Tongue (tissue), 2 donors: Measurements from ENCODE around the gene ITGA8. TPM values are rescaled to one million over a fixed set of nuclear protein-coding genes. Genes with fewer than 3 reads are reported as not detected.
"Not testable (repeated sequence)": the region's sequence is repeated elsewhere in the genome, so short reads cannot be mapped to it uniquely, and the experiment has no call there.

Experiments used
- DNase-seq: peaks from one replicate; pipeline ENCODE4 v3.0.0-alpha.2; 2015
- total RNA-seq: library from RNA; depleted of rRNA; stranded (reverse); fragments of >200 nt; gene quantifications from one replicate; pipeline ENCODE4 v1.2.3, GENCODE V29; 2014

The ITGA8 gene
- total RNA-seq, 1 donor from 2014 or later = 18.8 TPM

DNA sequence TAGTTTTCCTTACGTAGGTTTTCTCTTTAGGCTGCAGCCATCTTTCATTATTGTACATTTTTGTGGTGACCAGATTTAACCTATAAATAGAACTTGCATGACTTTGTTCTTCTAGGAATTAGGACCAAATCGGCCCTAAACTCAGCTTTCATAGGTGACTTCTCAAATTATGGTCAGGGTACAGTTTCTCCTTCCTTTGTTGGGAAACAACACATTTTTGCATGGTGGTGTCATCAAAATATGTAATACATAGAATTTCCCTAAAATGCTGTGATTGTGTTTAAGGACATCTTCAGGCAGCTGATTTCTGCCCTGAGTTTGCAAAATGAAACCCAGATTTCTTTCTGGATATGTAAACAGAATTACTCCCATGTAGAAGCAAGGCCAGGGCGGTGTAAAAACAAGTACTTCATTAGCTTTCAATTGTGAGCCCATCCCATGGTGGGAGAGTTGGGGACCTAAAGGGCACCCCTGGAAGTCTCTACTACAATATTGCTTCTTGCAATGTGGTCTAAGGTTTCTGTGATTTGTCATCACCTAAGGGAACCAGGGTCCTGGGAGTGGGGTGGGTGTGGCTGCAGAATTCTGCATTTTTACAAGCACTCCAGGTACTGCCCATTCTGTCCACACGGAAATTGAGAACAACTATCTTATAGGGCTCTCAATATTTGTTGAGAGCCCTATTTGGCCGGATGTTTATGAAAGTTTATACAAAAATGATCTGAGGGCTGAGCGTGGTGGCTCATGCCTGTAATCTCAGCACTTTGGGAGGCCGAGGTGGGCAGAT lies 227.7 kb downstream of the ITGA8 start:
- no peak for DNase-seq

DNA sequence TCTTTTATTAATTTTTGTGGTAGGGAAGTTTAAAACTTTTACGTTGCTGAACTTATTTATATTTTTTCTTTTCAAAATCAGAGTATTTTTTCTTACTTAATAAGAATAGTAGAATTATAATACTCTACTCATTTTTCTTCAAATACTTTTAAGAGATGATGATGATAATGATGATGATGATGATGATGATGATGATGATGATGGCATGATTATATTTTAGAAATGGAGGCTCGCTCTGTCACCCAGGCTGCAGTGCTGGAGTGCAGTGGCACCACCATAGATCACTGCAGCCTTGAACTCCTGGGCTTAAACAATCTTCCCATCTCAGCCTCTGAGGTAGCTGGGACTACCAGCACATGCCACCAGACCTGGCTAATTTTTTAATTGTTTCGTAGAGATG lies 230.3 kb downstream of the ITGA8 start:
- no peak for DNase-seq

DNA sequence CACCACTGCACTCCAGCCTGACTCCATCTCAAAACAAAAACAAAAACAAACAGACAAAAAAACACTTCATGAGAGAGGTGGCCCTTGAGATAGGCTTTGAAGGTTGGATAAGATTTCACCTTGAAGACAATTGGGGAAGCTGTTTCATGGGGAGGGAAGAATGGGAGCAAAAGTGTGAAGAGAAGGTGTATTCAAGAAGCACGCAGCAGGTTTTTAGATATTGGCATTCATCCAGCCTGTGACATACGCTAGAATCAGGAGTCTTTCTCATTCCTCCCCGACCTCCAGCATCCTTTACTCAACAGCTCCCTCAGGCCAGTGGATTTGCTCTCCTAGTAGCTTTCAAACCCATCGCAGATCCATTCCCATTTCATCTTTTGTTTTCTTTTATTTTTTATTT lies 232.3 kb downstream of the ITGA8 start:
- DNase-seq = no peak

DNA sequence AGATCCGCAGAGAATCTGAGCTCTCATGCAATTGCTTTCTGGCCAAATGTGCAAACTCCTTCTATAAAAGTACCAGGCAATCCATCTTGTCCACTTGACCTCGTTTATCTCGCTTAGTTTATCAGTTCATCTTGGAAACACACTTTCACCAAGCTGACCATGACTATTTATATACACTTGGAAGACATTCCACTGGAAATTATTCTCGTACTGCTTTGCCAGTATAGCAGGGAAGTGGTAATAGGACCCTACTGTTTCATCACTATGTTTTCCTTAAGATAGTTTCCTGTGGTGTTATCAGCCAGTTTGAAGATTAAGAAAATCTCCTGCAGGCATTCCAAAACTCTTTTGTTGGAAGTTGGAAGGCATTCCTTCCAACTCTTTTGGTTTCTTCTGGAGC lies 233.3 kb downstream of the ITGA8 start:
- no peak for DNase-seq

DNA sequence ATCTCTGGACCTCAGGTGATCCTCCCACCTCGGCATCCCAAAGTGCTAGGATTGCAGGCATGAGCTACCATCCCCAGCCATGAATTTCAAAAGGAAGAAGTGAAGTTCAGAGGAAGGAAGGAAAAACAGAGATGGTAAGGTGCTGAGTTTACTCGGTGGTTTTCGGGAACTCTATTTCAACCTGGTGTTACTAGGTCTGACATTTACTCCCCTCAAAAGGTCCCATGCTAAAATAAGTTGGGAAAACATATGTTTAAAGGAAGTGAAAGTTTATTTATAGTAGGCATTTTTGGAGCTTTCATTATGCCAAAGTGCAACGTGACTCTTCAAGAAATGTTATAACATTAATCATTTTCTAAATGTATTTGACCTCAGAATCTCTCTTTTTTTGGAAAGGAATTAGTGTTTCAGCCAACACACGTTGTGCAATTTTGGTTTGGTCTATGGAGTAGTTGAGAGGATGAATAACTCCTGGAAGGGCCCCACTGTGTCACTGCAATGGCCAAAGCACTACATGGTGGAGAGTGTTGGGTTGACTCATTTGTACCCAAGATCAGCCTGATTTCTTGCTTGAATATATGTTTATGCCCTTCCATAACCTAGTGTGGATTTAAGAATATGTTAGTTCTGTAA lies 233.9 kb downstream of the ITGA8 start:
- no peak for DNase-seq

DNA sequence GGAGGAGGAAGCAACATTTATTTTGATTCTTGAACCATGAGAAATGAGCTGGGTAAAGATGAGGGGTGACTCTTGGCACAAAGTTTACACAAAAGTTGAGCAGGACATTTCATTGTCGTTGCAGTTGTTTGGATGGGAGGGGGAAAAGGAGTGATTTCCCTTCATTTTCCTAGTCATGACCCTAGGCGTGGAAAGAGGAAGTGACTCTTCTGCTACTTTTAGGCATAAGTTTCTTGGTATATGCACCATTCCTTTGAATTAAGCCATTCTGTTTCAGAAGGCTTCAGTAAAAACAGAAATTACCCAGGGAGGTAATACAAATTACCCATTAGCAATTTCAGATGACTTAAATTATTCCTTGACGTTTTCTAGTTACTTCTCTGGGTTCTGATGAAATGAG lies 234.7 kb downstream of the ITGA8 start:
- DNase-seq = no peak

DNA sequence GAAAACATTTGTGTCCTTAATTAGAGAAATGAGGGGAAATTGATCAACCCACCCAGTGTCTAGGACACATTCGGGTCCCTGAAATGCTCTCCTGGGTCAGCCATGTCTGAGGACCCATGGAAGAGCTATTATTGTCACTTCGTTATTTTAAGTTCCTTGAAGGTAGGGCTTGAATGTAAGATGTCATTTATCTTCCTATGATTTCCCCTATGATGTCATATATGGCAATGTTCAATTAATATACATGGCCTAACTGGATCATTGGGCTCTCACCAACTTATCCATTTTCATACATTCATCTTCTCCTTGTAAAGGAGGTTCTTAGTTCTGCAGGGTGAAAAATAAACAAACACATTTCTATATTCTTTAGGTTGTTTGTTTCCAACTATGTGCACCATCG lies 235.6 kb downstream of the ITGA8 start:
- no peak for DNase-seq

DNA sequence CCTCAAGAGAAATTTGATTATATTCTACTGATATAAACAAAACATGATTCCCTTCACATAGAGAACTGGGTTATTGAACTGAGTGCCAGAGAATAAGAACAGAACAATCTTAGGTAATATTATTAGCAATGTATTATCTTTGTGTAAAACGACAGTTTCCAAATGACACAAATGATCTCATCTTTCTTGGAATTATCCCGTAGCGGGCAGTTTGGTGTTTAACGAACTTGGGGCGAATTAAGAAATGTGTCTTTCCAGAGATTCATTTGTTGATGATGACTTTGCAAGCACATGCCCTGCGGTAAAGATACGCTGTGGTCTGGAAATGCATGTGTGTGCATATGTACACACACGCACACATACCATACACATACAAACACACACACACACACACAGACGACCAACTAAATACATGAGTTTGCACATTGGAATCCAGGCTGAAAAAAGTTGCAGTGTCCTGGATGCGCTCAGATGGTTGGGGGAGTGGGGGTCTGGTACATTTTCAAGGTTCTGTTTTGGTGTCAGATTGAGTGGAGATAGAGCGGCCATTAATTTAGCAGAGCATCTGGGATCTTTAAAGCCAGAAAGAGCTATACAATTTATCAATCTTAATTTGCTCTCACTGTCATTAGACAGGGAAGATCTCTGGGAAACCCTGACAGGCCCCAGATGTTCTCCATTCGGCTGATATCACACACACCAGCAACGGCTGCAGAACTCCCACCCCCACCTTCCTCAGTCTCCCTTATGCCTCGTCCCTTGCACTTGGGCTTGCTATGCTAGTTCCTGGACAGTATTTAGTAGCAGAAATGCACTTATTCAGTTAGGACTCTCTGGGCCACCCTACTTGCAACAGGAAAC lies 236.3 kb downstream of the ITGA8 start:
- no peak for DNase-seq

DNA sequence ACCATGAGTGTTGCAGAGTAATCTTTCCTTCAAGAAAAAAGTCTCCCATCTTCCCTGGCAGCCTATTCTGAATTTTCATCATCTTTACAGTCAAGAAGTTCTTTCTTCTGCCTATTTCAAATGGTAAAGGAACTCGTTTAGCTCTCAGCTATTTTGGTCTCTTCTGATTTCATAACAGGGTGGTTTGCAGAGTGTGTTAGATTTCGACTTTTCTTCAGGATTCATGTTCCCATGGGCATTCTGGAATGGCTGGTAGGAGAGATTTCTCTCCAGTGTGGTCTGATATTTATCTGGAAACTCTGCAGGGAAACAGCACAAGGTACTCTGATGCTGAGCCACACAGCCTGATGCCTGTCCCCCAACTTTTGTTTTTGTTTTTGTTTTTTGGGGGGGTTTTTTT lies 237.6 kb downstream of the ITGA8 start:
- no peak for DNase-seq

DNA sequence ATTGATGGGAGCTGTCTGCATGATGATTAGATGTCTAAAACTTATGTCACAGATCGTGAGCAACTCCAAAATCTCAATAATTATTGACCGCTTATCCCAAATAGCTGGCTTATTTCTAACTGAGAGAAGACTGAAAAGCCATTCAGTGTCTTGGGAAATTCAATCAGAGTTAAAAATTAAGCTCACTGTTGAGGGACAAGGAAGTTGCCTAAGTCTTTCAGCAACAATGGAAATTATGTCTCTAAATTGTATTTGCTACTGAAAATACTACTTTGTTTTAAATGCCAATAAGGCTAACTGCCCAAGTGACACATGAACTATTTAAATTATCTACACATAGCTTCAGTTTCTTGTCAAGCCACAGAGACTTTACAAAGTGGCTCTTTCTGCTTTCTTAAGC lies 240.8 kb downstream of the ITGA8 start:
- no peak for DNase-seq

DNA sequence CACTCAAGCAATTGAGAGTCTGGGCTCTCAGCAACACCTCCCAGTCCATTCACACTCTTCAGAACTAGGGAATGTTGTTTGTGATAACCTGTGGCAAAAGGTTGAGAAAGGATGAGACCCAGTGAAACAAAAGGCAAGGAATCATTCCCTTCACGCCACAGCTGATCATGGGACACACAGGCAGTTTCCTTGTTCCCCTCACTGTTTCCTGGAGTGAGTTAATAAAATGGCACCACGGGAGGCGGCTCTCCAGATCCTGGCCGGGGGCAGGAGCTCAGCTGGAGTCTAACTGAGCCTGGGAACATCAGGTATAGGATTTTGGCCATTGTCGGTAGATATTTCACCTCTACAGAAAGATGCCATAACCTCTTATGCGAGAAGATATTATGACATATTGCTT lies 241.3 kb downstream of the ITGA8 start:
- no peak for DNase-seq

DNA sequence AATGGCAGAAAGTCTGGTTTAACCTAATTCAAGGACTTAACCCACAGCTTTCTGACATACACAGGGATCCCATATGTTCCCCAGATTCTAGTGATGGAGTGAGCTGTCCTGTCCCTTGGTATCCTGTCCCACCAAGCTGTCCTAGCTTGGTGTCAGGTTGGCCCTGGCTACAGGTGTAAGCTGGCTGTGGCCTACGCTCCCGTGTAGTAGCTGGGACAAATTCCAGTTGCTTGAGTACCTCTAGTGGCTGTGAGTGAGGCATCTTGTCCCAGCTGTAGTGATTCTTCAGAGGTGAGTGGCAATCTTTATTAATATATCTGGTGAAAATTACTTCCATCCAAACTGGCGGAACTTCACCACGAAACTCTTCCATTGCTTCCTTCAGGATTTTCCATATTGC lies 243.4 kb downstream of the ITGA8 start:
- DNase-seq = no peak

DNA sequence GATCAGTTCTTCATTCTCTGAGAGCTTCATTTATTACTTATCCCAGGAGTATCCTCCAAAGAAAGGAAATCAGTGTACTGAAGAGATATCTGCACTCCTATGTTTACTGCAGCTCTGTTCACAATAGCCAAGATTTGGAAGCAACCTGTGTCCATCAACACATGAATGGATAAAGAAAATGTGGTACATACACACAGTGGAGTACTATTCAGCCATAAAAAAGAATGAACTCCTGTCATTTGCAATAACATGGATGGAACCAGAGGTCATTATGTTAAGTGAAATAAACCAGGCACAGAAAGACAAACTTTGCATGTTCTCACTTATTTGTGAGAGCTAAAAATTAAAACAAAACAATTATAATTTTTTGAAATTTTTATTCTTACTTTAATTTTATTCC lies 244.3 kb downstream of the ITGA8 start:
- not testable (repeated sequence) for DNase-seq

DNA sequence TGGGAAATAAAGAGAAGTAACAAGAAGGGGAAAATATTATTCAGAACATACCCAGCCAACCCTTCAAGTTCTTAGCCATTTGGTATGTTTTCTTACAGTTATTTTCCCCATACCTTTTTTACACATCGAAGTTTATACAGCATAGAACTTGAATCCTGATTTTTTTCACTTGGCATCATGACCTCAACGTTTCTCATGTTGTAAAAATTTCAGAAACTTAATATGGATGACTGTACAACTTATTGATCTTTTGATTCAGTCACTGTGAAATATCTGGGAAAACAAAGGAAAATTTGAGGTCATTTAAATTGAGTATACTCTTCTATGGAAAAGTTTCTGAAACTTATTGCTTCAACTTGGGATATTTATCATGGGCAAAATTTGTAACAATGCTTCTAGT lies 245.1 kb downstream of the ITGA8 start:
- DNase-seq = no peak

DNA sequence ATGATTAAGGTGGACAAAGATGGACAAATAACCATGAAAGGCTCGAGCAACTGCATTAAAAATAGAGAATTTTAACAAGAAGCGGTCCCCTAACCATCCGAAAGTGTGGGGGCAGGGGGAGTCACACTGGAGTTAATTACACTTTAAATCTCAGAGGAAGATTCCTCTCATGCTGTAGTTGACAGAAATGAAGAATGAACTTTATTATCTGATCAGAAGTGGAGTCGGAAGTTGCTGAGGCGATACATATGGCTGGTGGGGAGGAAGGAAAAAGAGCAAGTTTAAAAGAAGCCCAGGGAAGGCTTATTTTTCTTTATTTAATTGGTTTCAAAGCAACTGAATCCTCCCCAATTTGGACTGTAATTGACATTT lies 246.3 kb downstream of the ITGA8 start:
- no peak for DNase-seq

DNA sequence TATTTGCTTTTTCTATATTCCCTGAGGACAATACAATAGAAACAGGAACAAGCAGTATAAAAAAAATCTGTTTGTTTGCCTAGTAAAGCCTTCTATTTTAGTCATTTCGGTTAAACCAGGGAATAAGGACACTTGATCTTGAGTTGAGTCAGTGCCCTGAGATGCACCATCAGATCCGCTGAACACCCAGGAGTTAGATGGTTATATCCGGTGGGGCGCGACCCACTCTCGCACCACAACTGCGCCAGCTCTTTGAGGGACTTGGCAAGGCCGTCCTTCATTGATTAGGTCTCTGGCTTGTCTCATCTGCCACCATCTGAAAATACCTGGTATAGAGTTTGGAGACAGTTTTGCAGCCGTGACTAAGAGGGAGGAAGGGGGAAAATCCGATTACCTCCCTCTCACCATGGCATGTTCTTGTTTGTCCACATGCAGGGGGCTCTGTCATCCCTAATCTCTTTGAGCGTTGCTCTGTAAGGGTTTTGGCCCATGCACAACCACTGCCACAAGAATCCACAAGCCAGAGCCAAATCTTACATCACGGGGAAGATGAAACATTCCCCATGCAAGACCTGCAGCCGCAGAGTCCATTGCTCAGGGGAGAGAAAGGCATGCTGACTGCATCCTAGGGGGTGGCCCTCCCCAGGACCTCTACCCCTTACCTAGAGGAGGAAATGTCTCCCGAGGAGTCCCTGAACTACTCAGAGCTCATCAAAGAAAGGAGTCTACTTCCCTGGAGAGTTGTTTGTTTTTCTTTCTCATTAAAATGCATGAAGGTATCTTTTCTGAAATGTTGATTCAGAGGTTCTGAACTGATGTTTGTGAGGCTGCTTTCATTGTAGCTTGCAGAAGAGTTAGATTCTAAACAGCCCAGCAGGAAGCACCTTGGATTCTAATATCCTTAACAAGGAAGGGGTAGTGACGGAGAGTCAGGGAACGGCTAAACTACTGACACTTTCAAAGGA lies 247.0 kb downstream of the ITGA8 start:
- DNase-seq = peak; percentile 29

DNA sequence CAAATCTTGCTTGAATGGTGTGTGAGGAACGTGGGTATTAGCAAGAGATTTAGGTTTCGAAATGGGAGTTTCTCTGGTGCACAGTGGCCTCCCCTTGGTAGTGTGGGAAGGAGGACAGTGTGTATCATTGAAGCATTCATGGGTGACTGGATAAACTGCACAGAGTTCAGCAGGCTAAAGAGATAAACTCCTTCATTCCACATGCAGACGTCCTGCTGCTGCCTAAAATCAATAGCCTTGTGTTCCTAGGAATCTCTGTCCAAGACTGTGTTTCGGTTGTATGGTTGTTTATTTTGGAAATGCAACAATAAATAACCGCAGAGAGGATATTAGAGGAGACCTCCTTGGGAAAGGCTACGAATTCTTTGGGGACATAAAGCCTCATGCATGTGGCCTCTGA lies 247.7 kb downstream of the ITGA8 start:
- DNase-seq = no peak

DNA sequence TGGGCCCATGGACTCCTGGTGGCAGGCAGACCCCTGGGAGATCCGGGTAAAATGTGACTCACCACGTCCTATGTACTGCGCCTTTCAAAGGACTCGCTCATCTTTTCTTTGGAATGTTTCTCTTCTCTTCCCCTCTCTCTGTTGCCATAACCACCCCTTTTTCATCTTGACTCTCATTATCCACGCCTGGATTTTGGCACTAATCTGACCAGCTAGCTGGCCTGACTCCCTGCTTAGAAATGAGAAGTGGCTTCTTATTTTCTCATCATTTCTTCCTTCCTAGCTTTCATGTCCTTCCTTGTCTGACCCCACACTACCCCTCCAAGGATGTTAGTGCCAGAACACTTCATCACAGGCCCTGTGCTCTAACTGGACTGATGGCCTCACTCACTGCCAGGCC lies 250.6 kb downstream of the ITGA8 start:
- DNase-seq = no peak

DNA sequence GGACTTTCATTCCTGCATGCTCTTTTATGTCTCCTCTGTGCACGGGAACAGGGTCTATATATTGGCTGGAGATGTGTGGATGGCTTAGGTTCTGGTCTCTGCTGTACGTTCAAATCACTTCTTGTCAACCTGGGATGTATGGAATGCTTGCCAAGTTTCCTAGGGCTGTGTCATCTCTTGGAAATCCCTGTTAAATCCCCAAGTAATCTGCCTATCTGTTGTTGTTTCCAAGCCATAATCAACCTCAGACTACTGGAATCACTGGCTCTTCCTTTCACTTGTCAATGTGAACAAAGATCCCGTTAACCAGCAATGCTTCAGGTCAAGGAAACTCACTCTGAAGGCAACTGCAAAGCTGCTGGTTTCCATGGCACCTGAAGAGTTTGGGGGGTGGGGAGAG lies 255.3 kb downstream of the ITGA8 start:
- peak; percentile 24 for DNase-seq
